ENCODE data around the gene TAL1.

DNA sequence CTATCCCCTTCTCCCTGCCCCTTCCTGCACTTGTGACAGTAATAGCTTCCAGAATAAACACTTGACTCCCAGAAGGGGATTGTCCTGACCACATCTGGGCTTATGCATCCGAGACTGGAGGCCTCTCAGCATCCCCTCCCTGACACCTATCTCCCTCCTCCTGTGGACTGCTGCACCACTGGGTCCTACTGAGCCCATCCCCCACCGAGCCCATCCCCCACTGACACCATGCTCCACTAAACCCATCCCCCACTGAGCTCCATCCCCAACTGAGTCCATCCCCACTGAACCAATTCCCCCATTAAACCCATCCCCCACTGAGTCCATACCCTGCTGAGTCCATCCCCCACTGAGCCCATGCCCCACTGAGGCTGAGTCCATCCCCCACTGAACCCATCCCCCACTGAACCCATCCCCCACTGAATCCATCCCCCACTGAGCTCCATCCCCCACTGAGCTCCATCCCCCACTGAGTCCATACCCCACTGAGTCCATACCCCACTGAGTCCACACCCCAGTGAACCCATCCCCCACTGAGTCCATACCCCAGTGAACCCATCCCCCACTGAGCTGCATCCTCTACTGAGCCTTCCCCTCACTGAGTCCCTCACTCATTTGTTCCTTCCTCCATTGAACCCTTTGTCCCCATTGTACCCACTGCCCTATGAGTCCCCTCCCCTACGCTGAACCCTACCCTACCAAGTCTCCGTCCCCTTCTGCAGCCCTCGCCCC, 47.8 kb downstream of the TAL1 start:
- TF ChIP-seq POLR2A (IDR thresholded peaks at IDR 0.05; ENCODE audit: low read depth, low read length) (no peak), TAF1 (IDR thresholded peaks at IDR 0.05; ENCODE audit: low read depth, low read length) (no peak), POLR2AphosphoS5 (IDR thresholded peaks at IDR 0.05; ENCODE audit: low read depth, low read length) (no peak), PAX5 (IDR thresholded peaks at IDR 0.05; ENCODE audit: insufficient read depth, low read length, severe bottlenecking) (no peak), SPI1 (IDR thresholded peaks at IDR 0.05; ENCODE audit: low read depth, low read length) (no peak)
